Activated CD4-positive, alpha-beta memory T cell treated with anti-CD3 and anti-CD28 coated beads for 36 hours (primary cell): ENCODE results near the gene MGAT5B. TPM values are rescaled to one million over a fixed set of nuclear protein-coding genes. Genes with fewer than 3 reads are reported as not detected.
"Not testable (repeated sequence)": the region's sequence is repeated elsewhere in the genome, so short reads cannot be mapped to it uniquely, and the experiment has no call there.

Experiments
- CTCF ChIA-PET: fragments of 350-600 bp; sonication (Branson Sonifier 250); formaldehyde crosslinking; loops from one replicate; lab custom pipeline; 2021; ENCODE audit warnings: antibody characterized with exemption, inconsistent platforms; lab: Charles Lee
- POLR2A ChIA-PET: fragments of 350-600 bp; sonication (Branson Sonifier 250); formaldehyde crosslinking; loops from one replicate; lab custom pipeline; 2021; ENCODE audit warnings: antibody characterized with exemption; lab: Charles Lee
- DNase-seq: peaks from one replicate; pipeline ENCODE4 v3.0.0-alpha.2; 2020
- H3K27ac Mint-ChIP-seq: one replicate; pipeline ENCODE4 v1.8.0; 2021; ENCODE audit warnings: mixed read lengths
- H3K27me3 Mint-ChIP-seq: one replicate; pipeline ENCODE4 v1.8.0; 2021; ENCODE audit warnings: mixed read lengths
- H3K36me3 Mint-ChIP-seq: one replicate; pipeline ENCODE4 v1.8.0; 2021; ENCODE audit warnings: mixed read lengths
- H3K4me1 Mint-ChIP-seq: one replicate; pipeline ENCODE4 v1.8.0; 2021; ENCODE audit warnings: low read depth, mixed read lengths
- H3K4me3 Mint-ChIP-seq: one replicate; pipeline ENCODE4 v1.8.0; 2021; ENCODE audit warnings: mild to moderate bottlenecking, mixed read lengths
- H3K9me3 Mint-ChIP-seq: one replicate; pipeline ENCODE4 v1.8.0; 2021; ENCODE audit warnings: mixed read lengths
- intact Hi-C: fragments of 100-400 bp; cut with micrococcal nuclease; formaldehyde crosslinking; loops from one replicate; pipeline ENCODE4 v1.15.1; 2023
- total RNA-seq, 2 experiments: library from RNA; stranded (reverse); gene quantifications; one replicate each; pipeline ENCODE4 v1.2.3, GENCODE V29; 2021

MGAT5B gene
- total RNA-seq, 2 experiments from 2014 or later, result 0.38 TPM; not detected in 1

DNA sequence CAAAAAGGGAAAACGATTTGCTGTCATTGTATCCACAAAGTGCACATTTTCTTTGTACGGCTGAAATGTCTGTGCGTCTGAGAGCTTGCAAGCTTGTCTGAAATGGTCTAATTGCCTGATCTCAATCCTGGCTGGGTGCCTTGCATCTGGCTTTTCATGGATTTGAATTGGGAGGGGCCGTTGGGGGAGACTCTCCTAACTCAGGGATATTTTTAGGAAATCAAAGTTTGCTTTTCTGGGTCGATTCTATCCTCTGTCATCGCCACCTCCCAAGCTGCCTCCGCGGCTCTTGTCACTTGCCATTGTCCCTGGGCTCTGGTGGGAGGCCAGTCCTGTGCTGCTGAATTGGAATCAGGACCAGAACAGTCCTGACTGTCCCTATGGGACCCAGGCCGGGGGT lies 33.3 kb upstream of the MGAT5B start:
- ChIA-PET CTCF (no interaction called here), POLR2A (no interaction called here)
- no peak overlapping the region for H3K4me3 Mint-ChIP-seq
- intact Hi-C loops, result loop anchor here (5.0 kb wide), 1 partner anchor 108 kb away; the partner anchor contains the start of genes JMJD6 and METTL23
- H3K27ac Mint-ChIP-seq, result no peak overlapping the region
- no peaks in the 10 kb centered on the region for H3K36me3 Mint-ChIP-seq
- no peak for DNase-seq
- peaks cover 2% of the 10 kb centered on the region for H3K4me1 Mint-ChIP-seq
- H3K27me3 Mint-ChIP-seq, result peaks cover 2% of the 10 kb centered on the region
- H3K9me3 Mint-ChIP-seq, result no peaks in the 10 kb centered on the region

DNA sequence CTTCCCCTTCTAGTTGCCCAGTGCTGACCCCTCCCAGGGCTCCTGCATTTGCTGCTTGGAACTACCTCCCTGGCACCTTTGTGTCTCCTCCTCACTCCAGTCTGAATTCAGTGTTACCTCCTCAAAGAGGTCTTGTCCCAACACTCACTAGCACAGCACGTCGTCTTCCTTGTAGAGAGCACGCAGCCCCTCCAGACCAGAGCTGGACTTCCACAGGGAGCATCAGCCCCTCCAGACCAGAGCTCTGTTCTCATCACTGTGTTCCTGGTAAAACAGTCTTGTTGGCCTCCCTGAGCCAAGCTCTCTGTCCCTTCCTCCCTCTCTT lies 27.8 kb upstream of the MGAT5B start:
- H3K27ac Mint-ChIP-seq, result no peak overlapping the region
- CTCF ChIA-PET, result no interaction called here

DNA sequence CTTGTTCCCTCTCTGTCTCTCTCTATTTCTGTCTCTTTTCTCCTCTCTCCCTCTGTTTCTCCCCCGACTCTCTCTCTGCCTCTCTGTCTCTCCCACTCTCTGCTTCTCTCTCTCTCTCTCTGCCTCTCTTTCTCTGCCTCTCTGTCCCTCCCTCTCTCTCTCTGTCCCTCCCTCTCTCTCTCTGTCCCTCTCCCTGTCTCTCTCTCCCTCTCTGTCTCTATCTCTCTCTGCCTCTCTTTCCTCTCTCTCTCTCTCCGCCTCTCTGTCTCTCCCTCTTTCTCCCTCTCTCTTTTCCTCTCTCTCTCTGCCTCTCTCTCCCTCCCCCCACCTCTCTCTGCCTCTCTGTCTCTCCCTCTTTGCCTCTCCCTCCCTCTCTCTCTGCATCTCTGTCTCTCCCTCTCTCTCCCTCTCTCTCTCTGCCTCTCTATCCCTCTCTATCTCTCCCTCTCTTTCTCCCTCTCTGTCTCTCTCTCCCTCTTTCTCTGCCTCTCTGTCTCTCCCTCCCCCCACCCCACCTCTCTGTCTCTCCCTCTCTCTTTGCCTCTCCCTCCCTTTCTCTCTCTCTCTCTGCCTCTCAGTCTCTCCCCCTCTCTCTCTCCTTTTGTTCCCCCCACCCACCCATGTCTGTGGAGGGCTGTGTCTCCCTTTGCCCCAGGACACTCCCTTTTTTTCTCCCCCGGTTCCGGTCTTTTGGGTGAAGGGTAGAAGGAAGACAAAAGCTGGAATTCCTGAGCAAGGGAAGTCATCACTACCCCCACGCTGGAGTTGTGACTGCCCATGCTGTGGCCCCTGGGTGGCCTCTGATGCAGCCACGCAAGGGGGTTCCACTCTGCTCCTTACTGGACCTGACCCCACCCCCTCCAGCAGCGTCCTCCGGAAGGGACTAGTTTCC lies 27.1 kb upstream of the MGAT5B start:
- ChIA-PET POLR2A (no interaction called here), CTCF (no interaction called here)

More for the DNA sequence above, 27.8 kb upstream of the MGAT5B start:
- H3K27me3 Mint-ChIP-seq, result peaks cover 41% of the 10 kb centered on the region
- no peaks in the 10 kb centered on the region for H3K9me3 Mint-ChIP-seq
- no peaks in the 10 kb centered on the region for H3K36me3 Mint-ChIP-seq
- H3K4me3 Mint-ChIP-seq, result no peak overlapping the region
- intact Hi-C loops, result no loop called here
- no peak for DNase-seq
- peaks cover 7% of the 10 kb centered on the region for H3K4me1 Mint-ChIP-seq
- POLR2A ChIA-PET, result no interaction called here

DNA sequence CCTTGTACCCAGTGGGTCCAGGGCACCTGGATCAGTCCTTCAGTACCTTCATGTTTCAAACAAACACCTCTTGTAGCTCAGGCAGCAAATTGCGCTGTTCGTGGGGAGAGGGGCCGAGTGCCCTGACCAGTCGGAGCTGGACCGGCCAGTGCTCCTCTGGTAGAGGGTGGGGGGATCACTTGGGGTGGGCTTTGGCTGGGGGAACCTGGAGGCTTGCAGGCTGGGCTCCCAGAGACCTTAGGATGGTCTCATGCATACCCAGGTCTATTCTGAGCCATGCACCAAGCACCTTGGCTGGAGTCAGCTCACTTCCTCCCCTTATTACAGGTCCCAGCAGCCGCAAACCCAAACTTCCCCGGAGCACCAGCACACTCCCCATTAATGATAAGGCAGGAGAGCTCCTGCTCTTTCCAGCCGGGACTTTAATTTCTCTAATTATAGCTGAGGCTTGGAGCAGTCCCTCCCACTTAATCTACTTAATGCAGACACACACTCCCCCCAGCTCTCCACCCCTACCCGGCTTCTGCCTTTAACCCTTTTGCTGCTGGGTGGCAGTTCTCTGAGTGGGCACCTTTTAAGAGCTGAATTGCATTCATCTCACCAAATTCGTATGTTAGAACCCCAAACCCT lies 26.3 kb upstream of the MGAT5B start:
- Mint-ChIP-seq H3K4me1 (peaks cover 7% of the 10 kb centered on the region), H3K27ac (no peak overlapping the region), H3K36me3 (no peaks in the 10 kb centered on the region), H3K4me3 (no peak overlapping the region), H3K27me3 (peaks cover 44% of the 10 kb centered on the region), H3K9me3 (no peaks in the 10 kb centered on the region)
- ChIA-PET POLR2A (no interaction called here), CTCF (no interaction called here)
- intact Hi-C loops, result no loop called here
- no peak for DNase-seq

More for the DNA sequence above, 27.1 kb upstream of the MGAT5B start:
- H3K9me3 Mint-ChIP-seq, result no peaks in the 10 kb centered on the region
- no peaks in the 10 kb centered on the region for H3K36me3 Mint-ChIP-seq
- DNase-seq, result no peak
- peaks cover 7% of the 10 kb centered on the region for H3K4me1 Mint-ChIP-seq
- H3K4me3 Mint-ChIP-seq, result no peak overlapping the region
- peaks cover 41% of the 10 kb centered on the region for H3K27me3 Mint-ChIP-seq
- intact Hi-C loops, result no loop called here
- H3K27ac Mint-ChIP-seq, result no peak overlapping the region

DNA sequence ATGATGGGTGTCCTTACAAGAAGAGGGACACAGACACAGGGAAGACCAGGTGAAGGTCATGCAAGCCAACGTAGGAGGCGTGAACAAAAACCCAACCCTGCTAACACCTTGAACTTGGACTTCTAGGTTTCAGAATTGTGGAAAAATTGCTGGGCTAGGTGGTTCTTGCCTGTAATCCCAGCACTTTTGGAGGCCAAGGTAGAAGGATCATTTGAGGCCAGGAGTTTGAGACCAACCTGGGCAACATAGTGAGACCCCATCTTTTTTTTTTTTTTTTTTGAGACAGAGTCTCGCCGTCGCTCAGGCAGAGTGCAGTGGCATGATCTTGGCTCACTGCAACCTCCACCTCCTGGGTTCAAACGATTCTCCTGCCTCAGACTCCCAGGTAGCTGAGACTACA lies 25.1 kb upstream of the MGAT5B start:
- H3K36me3 Mint-ChIP-seq, intact Hi-C loops, H3K27ac Mint-ChIP-seq, DNase-seq, H3K4me3 Mint-ChIP-seq, H3K9me3 Mint-ChIP-seq, H3K4me1 Mint-ChIP-seq, POLR2A ChIA-PET, CTCF ChIA-PET: not testable (repeated sequence)
- peaks cover 46% of the 10 kb centered on the region for H3K27me3 Mint-ChIP-seq

DNA sequence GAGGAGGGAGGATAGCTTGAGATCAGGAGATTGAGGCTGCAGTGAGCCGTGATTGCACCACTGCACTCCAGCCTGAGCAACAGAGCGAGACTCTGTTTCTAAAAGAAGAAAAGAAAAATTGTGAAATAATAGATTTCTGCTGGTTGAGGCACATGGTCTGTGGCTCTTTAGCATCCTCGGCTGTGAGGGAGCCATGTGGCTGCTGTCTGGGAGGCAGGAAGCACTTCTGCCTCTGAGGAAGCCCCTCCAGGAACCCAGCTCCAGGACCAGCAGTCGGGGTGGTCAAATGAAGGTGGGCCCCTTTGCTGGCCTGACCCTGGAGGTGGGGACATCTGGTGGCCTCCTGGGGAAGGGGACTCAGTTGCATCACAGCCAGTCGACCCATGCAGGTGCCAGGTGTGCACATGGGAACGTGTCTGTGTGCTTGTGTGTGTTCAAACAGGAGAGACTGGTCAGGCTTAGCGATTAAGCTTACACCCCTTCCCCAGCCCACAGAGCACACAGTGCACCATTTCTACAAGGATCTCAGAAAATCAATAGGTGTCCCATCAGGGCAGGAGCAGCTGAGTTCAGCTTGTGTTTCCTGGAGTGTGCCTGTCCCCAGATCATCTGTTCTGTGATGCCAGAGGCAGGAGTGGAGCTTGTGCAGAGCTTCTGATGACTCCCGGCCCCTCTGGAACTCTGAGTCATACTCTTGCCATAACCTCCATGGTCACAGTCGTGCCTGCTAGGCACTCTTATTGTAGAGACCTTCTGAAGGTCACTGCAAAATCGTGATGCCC lies 24.3 kb upstream of the MGAT5B start:
- Mint-ChIP-seq H3K4me1 (peaks cover 7% of the 10 kb centered on the region), H3K4me3 (no peak overlapping the region), H3K27me3 (peaks cover 46% of the 10 kb centered on the region), H3K36me3 (no peaks in the 10 kb centered on the region), H3K27ac (no peak overlapping the region), H3K9me3 (no peaks in the 10 kb centered on the region)
- intact Hi-C loops, result no loop called here
- no peak for DNase-seq
- CTCF ChIA-PET, result no interaction called here
- POLR2A ChIA-PET, result no interaction called here

DNA sequence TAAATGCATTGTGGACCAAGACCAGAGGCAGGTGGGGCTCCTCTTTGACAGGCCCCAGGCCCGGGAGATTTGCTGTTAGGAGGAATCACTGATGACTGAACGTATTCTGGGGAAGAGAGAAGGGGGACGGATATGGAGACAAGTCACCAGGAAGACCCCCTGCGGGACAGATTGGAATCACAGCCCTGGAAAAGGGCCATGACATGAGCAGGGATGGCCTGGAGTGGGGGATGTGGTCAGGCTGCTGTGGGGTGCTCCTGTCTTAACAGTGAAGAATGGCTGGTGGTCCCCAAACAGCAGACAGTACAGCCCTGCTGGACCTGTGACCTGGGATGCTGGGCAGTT lies 23.7 kb upstream of the MGAT5B start:
- Mint-ChIP-seq H3K4me3 (no peak overlapping the region), H3K36me3 (no peaks in the 10 kb centered on the region), H3K9me3 (no peaks in the 10 kb centered on the region), H3K27ac (no peak overlapping the region), H3K4me1 (peaks cover 7% of the 10 kb centered on the region), H3K27me3 (peaks cover 46% of the 10 kb centered on the region)
- CTCF ChIA-PET, result no interaction called here
- intact Hi-C loops, result no loop called here
- no peak for DNase-seq
- POLR2A ChIA-PET, result no interaction called here

DNA sequence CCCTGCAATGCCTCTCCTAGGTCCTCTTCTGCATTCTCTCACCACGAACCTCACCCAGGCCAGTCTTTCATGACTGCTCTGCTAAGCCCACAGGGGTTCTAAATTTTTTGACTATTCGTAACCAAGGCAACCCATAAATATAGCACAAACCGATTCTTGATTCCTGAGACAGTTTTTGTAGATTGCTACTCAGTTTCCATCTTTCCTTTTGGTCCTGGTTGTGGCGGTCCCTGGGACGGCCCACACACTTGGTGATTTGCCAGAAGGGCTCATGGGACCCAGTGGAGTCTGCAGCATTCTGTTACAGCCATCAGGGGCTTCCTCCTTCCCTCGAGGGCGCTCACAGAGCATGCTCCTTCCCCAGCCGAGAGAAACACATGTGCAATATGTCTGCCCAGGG lies 23.4 kb upstream of the MGAT5B start:
- H3K27me3 Mint-ChIP-seq, result peaks cover 46% of the 10 kb centered on the region
- CTCF ChIA-PET, result interaction anchor here (1.5 kb wide), 1 partner anchor 23 kb away, joined by 4 read pairs; the partner anchor contains the start of gene MGAT5B

DNA sequence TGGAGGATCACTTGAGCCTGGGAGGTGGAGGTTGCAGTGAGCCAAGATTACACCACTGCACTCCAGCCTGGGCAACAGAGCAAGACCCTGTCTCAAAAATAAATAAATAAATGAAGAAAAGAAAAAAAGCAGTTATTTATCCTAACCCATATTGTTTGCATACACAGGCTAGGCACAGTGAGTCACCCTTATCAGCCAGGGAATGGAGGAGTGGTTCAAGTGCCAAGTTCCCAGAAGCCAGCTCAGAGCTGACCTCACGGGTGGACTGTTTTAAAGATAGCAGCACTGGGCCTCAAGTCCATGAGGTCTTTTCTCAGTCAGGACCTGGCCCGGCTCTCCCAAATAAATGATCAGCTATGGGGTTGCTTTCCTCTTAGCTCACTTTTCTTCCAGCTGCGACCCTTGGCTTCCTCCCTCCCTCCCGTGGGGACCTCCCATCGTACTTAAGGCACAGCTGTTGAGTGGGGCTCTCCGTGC lies 22.6 kb upstream of the MGAT5B start:
- intact Hi-C loops, result no loop called here
- Mint-ChIP-seq H3K36me3 (no peaks in the 10 kb centered on the region), H3K27ac (no peak overlapping the region), H3K4me1 (no peaks in the 10 kb centered on the region), H3K4me3 (no peak overlapping the region), H3K27me3 (peaks cover 44% of the 10 kb centered on the region), H3K9me3 (no peaks in the 10 kb centered on the region)
- CTCF ChIA-PET, result interaction anchor here (1.5 kb wide), 1 partner anchor 22 kb away, joined by 4 read pairs; the partner anchor contains the start of gene MGAT5B
- DNase-seq, result no peak
- POLR2A ChIA-PET, result interaction anchor here (0.6 kb wide), 1 partner anchor 309 kb away, joined by 3 read pairs; no protein-coding TSS in a partner anchor

More for the DNA sequence above, 23.4 kb upstream of the MGAT5B start:
- DNase-seq, result no peak
- H3K36me3 Mint-ChIP-seq, result no peaks in the 10 kb centered on the region
- H3K4me1 Mint-ChIP-seq, result peaks cover 5% of the 10 kb centered on the region
- no peak overlapping the region for H3K27ac Mint-ChIP-seq
- intact Hi-C loops, result no loop called here
- H3K9me3 Mint-ChIP-seq, result no peaks in the 10 kb centered on the region
- POLR2A ChIA-PET, result no interaction called here
- H3K4me3 Mint-ChIP-seq, result no peak overlapping the region

DNA sequence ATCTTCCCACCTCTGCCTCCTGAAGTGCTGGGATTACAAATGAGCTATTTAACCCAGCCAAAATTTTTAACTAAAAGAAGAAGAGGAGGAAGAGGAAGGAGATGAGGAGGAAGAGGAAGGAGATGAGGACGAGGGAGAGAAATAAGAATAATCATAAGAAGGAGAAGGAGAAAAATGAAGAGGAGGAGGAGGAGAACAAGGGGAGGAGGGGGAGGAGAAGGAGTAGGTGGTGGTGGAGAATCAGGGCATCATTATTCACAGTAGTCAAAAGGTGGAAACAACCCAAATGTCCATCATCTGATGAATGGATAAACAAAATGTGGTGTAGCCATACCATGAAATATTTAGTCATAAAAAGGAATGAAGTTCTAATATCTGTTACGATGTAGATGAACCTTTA lies 21.2 kb upstream of the MGAT5B start:
- ChIA-PET POLR2A (no interaction called here), CTCF (interaction anchor here (0.8 kb wide), 1 partner anchor 66 kb away, joined by 3 read pairs; no protein-coding TSS in a partner anchor)
- Mint-ChIP-seq H3K4me3 (no peak overlapping the region), H3K27me3 (peaks cover 34% of the 10 kb centered on the region), H3K27ac (no peak overlapping the region), H3K36me3 (no peaks in the 10 kb centered on the region), H3K9me3 (no peaks in the 10 kb centered on the region), H3K4me1 (no peaks in the 10 kb centered on the region)
- intact Hi-C loops, result no loop called here
- DNase-seq, result no peak

DNA sequence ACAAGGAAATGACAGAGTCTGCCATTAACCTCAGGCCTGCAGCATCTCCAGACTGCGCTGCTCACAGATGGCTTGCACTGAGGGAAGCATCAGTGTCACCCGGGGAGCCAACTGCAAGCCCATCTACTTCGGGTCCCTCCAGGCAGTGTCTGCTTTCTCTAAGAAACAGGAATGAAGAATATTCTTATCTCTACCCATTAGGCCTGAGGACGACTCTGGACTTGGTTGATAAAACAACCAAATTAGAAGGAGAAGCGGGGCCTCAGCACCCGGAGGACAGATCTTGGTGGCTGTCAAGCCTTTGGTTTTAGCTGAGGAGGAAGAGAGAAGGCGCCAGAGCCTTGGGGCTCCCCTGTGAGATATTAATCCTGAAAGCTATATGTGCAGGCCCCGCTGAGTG lies 19.5 kb upstream of the MGAT5B start:
- POLR2A ChIA-PET, result no interaction called here
- CTCF ChIA-PET, result interaction anchor here (3.6 kb wide), 1 partner anchor 19 kb away, joined by 11 read pairs; the partner anchor contains the start of gene MGAT5B
- intact Hi-C loops, result no loop called here

DNA sequence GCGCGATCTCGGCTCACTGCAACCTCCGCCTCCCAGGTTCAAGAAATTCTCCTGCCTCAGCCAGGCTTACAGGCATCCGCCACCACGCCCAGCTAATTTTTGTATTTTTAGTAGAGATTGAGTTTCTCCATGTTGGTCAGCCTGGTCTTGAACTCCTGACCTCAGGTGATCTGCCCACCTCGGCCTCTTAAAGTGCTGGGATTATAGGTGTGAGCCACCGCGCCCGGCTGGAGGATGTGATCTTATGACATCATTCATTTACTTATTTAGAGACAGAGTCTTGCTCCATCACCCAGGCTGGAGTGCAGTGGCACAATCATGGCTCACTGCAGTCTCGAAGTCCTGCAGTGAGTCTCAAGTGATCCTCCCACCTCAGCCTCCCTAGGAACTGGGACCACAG lies 19.0 kb upstream of the MGAT5B start:
- H3K27ac Mint-ChIP-seq, DNase-seq, H3K9me3 Mint-ChIP-seq, POLR2A ChIA-PET, H3K4me3 Mint-ChIP-seq, H3K36me3 Mint-ChIP-seq, H3K4me1 Mint-ChIP-seq, intact Hi-C loops: not testable (repeated sequence)
- peaks cover 27% of the 10 kb centered on the region for H3K27me3 Mint-ChIP-seq
- CTCF ChIA-PET, result interaction anchor here (3.6 kb wide), 1 partner anchor 19 kb away, joined by 11 read pairs; the partner anchor contains the start of gene MGAT5B

More for the DNA sequence above, 19.5 kb upstream of the MGAT5B start:
- no peak for DNase-seq
- Mint-ChIP-seq H3K27me3 (peaks cover 32% of the 10 kb centered on the region), H3K27ac (no peak overlapping the region), H3K9me3 (no peaks in the 10 kb centered on the region), H3K36me3 (no peaks in the 10 kb centered on the region), H3K4me1 (no peaks in the 10 kb centered on the region), H3K4me3 (no peak overlapping the region)
